GM21737 (cell line): ENCODE results near the gene ZNF280C.

ENCODE experiments used
- ATAC-seq: cut with Tn5 transposase; IDR thresholded peaks from one replicate; pipeline ENCODE4 v1.9.1; 2021; ENCODE audit warnings: mild to moderate bottlenecking, moderate library complexity; ENCODE audit not compliant: unreplicated experiment

The ZNF280C gene

DNA sequence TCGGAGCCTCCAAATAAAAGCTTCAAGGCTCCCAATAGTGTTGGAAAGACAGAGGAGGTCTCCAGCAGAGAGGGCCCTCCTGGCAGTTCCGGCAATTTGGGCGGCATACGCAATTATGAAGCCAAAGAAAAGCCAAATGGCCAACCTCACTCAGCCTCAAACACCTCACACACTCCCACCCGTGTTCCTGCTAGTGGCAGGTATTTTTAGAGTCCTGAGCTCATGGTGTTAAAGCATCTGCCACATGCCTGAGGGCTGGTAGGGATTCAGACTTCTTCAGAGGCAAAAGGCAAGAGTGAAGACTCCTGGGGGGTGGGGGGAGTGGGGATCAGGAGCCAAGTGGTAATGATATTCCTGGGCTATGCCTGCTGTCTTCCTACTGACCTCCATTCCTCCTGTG lies 89.5 kb downstream of the ZNF280C start:
- ATAC-seq: no peak

DNA sequence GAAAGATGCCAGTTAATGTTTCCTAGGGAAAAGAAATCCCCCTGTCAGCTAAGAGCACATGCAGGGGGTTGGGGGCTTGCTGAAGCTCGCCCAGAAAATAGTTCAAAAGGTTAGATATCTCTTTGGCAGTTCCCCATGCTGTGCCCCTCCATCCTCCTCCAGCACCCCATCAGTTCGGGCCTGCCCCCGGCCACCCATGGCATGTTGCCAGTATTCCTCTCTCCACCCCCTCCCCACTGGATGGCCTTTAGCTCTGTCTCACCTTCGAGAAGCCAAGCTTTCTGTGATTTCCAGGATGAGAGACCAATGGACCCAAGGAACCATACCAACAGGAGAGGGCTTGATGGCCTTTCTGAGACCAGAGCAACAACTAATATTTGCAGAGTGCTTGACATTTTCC lies 91.8 kb downstream of the ZNF280C start:
- no peak for ATAC-seq

DNA sequence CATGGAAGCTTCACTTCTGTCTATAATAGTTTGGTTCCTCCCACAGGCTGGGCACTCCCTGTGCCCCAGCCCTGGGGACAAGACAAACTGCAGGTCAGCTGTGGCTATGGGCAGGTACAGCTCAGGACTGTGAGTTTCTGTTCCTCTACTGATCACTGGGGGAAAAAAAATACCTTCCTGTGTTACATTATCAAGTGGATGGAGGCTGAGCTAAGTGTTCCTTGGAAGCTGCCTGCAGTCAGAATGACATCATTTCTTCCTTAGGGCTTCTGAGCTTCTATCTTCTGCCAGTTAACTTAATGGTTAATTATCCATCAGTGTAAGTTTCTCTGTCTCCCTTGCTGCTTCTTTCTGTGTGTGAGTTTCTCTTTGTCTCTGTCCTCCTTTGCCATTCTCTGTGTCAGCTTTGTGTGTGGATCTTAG lies 92.3 kb downstream of the ZNF280C start:
- peak; percentile 76 for ATAC-seq

DNA sequence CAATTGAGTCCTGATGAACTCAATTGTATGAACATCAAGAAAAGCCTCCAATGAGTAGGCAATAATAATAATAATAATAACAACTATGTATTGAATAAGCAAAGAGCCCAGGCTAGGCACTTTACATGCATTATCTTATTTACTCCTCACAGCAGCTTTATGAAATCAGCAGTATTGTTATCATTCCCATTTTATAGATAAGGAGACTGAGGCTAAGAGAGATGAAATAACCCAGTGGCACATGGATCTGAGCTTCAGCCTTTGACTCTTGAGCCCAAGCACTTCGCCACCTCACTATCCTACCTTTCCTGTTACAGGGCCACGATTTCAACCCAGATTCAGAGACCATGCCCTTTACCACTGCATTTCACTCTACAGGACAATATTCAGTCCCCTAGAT lies 93.8 kb downstream of the ZNF280C start:
- no peak for ATAC-seq

GRCh38 chrX:130174045-130174704 lies 94.5 kb downstream of the ZNF280C start:
- ATAC-seq: no peak

- peak; percentile 45 for ATAC-seq
Measured at GRCh38 chrX:130173190-130173895, 95.4 kb downstream of the ZNF280C start.

DNA sequence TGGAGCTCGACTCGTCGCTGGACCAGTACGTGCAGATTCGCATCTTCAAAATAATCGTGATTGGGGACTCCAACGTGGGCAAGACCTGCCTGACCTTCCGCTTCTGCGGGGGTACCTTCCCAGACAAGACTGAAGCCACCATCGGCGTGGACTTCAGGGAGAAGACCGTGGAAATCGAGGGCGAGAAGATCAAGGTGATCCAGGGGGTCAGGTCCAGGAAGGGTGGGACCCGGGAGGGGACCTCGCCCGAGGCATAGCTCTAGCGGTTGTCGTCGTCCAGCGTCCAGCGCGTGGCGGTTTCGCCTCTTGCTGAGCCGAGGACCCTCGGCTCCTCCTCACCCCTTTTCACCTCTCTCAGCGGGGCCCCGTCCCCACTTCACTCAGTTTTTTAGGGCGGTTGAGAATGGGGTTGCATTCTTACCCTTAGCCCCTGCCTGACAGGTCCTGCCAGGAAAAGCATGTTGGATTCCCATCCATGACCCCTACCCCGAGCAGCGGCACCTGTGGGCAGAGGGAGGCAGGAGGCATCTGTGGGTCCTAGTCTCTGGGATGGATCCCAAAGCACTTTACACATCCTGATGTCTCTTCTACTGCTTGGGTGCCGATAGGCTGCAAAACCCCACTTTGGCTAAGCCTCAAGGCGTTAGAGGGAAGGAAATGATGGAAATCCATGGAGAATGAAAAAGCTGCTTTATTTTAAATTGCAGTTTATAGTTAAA lies 96.4 kb downstream of the ZNF280C start:
- ATAC-seq: no peak

- no peak for ATAC-seq
Measured at GRCh38 chrX:130171446-130172126, 97.1 kb downstream of the ZNF280C start, which contains the start of gene RAB33A. RAB33A (plus strand) TSS chrX:130171962; CDS start chrX:130172063, 101 bp downstream.

DNA sequence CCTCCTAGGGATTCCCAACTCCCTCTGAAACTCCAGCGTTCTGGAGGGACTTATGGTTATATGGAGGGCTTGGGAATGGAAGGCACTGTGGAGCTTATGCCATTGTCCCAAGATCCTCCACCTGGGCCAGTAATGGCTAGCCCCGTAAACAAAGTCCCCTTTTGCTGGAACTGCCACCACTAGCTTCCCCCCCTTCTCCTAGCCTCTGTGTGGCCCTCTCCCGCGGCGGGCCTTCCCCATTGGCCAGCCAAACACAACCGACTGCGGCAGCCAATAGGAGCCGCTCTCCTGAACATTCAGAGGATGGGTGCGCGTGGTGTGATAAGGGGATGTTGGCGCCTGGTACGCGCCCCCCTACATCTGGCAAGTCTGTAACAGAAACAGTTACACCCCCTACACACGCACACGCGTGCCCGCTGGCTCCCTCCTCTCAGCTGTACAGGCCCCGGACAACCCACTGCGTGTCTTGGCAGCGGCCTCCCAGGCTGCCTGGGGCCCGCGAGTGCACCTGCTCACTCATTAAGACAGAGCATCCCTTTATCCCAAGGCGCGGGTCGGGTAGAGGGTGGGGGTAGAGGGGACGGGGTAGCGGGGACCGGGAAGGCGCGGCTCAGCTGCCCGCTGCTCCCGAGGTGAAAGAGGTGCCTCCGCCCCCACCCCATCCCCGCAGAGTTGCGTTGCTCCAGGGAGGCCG lies 97.8 kb downstream of the ZNF280C start:
- ATAC-seq: peak; percentile 75

DNA sequence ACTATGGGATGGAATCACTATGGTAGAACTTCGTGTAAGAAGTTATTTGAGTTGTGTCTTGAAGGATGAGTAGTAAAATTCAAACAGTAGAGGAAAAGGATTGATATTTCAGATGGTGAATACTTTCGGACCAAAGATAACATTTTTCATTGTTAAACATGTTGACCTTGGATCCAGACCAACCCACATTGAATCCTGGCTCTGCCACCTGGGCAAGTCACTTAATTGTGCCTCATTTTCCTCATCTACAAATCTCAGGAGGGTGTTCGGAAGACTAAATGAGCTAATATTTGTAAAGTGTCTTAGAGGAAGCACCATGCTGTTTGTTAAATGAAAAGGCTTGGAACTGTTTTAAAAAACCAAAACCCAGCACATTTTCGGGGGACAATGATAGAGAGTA lies 101.7 kb downstream of the ZNF280C start:
- no peak for ATAC-seq

- no peak for ATAC-seq
Measured at GRCh38 chrX:130166503-130166777, 102.3 kb downstream of the ZNF280C start.

DNA sequence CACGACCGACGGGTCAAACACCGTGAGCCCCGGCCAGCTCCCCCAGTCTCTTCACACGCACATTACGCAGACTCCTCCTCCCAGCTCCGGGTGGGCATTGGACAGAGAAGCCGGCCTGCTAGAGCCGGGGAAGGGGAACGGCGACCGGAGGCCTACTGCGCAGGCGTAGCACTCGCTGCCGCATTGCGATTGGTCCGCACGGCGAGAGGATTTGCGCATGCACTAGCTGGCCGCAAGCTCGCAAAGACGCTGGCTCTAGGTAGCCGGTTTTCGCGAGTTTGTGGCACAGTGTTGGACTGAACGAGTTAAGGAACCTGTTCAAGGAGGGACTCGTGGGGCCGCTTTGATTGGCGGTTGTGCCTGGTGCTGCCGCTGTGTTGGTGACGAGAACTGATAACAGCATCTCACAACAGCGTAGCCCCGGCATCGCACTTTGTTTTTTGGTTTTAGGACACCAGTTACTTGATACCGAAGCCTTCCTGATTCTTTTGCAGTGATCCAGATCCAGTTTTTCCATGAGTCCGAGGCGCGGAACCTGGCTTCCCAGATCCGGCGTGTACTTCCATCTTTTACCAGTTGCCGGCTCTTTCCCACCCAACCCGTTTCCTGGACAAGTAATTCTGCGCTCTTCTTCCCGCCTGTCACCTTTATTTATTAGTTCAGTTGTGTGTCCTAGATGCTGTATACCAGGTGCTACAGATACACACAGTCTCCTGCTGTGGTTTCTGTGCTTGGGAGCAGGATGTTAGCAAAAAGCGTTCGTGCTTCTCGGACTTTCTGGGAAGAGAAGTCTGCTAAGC lies 102.8 kb downstream of the ZNF280C start, which contains the start of gene AIFM1:
AIFM1 (minus strand) TSS at position 139 of the 800 bp plus-strand sequence. CDS start 185 bp downstream, outside the sequence.
- ATAC-seq: peak; percentile 91

GRCh38 chrX:130165181-130165702 lies 103.5 kb downstream of the ZNF280C start:
- no peak for ATAC-seq

GRCh38 chrX:130163398-130163797 lies 105.3 kb downstream of the ZNF280C start:
- ATAC-seq: no peak

DNA sequence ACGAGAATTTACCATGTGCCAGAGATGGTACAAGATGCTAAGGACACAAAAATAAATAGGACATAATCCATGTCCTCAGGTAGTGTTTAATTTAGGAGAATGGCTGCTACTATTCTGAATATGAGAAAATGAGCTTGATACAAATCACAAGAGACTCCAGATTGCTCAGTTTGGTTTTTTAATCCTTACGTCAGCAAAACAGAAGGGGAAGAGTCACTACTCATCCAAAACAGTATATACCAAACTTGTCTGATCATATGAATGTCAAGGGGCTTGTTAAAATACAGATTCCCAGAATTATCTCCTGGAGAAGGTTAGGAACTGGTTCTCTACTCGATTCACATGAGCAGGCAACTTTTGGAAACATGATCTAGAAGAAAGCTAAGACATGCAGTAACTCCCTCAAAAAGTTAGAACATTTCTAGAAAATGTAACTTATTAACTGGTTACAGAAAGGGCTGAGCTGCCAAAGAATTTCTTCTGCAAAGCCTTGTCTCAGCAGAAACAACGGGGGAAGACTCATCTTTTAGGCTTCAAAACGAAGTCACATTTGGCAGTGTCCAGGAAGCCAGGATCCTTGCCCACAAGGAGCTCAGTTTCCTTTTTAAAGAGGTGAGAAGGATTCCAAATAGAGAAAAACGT lies 106.5 kb downstream of the ZNF280C start:
- ATAC-seq: no peak

GRCh38 chrX:130159776-130160175 lies 108.9 kb downstream of the ZNF280C start:
- no peak for ATAC-seq

DNA sequence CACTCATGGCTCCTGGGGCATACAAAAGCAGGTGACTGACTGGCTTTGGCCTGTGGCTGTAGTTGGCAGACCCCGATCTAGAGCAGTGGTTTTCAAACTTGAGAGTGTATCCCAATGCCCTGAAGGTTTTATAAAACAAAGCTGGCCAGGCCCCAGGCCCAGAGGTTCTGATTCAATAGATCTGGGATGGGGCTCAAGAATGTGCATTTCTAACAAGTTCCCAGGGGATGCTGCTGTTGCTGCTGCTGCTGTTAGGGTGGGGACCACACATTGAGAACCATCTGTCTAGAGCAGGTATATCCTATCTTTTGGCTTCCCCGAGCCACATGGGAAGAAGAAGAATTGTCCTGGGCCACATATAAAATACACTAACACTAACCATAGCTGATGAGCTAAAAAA lies 110.4 kb downstream of the ZNF280C start:
- ATAC-seq: no peak

DNA sequence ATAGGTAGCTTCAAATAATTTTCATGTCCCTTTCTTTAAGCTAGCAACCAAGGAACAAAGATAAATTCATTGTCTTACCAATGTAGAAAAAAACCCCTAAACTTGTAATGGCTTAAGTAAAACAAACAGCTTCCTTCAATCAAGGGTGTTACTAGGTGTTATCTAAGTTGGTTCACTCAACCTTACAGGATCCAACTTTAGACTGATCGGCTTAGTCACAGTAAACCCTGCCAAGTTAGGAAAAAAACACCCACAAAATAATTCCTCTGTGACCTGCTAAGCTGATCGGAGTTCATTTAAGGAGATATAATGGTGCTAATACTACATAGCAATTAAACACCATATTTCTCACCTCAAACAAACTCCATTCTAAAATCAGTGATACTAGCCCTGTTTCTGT lies 113.1 kb downstream of the ZNF280C start:
- no peak for ATAC-seq
